B cell (primary cell): ENCODE data around the gene PTPN14. TPM values are rescaled to one million over a fixed set of nuclear protein-coding genes. Genes with fewer than 3 reads are reported as not detected.

Source experiments
- ATAC-seq: fragments of 200-7000 bp; cut with Tn5 transposase; one replicate; pipeline ENCODE4 v1.10.0; 2021; ENCODE audit warnings: low read depth, mild to moderate bottlenecking, moderate number of reproducible peaks, moderate library complexity
- CTCF ChIA-PET: fragments of 350-600 bp; sonication (Branson Sonifier 250); formaldehyde crosslinking; loops from one replicate; lab custom pipeline; 2021; ENCODE audit warnings: antibody characterized with exemption, inconsistent platforms; lab: Charles Lee
- POLR2A ChIA-PET: fragments of 350-600 bp; sonication (Branson Sonifier 250); formaldehyde crosslinking; loops from one replicate; lab custom pipeline; 2021; ENCODE audit warnings: antibody characterized with exemption; lab: Charles Lee
- DNase-seq: peaks from one replicate; pipeline ENCODE4 v3.0.0; 2013
- H2AFZ ChIP-seq: 2 replicates; pipeline ENCODE4 v1.6.1; 2012; ENCODE audit warnings: mild to moderate bottlenecking, low read depth, low read length; ENCODE audit not compliant: insufficient read depth, poor library complexity, severe bottlenecking
- H3K27ac ChIP-seq, 2 donors: 1 replicate in 1 of 2; 2 replicates in 1 of 2; pipeline ENCODE4 v1.5.1; 2012 to 2013; ENCODE audit warnings: low read length in 2 of 2, mild to moderate bottlenecking in 2 of 2, moderate library complexity in 1 of 2
- H3K27me3 ChIP-seq, 4 experiments: fragments of 200-600 bp in 1 of 4; sonication (generic) in 1 of 4; replicated peaks in 1 of 4; 1 replicate in 2 of 4; 2 replicates in 2 of 4; pipeline versions ENCODE4 v1.6.1 to v1.7.0; 2013 to 2016; ENCODE audit warnings: low read length in 3 of 4, mild to moderate bottlenecking in 2 of 4, mixed read lengths in 1 of 4, moderate library complexity in 1 of 4; ENCODE audit not compliant: insufficient read depth in 4 of 4, control insufficient read depth in 3 of 4; ENCODE audit errors: control extremely low read depth in 1 of 4
- H3K36me3 ChIP-seq, 2 experiments: replicated peaks in 1 of 2; 1 replicate in 1 of 2; 2 replicates in 1 of 2; pipeline versions ENCODE4 v1.6.1 to v1.7.1; 2013; ENCODE audit warnings: low read length in 1 of 2; ENCODE audit not compliant: insufficient read depth in 2 of 2, control insufficient read depth in 1 of 2; ENCODE audit errors: control extremely low read depth in 1 of 2, extremely low read depth in 1 of 2
- H3K4me1 ChIP-seq, 2 donors: fragments of 200-600 bp in 1 of 2; sonication (generic) in 1 of 2; 1 replicate in 1 of 2; 2 replicates in 1 of 2; pipeline versions ENCODE4 v1.5.1 to v1.6.1; 2013 to 2017; ENCODE audit warnings: low read length in 2 of 2; ENCODE audit not compliant: control insufficient read depth in 2 of 2, insufficient read depth in 2 of 2
- H3K4me2 ChIP-seq: replicated peaks from 2 replicates; pipeline ENCODE3; 2012; ENCODE audit warnings: mild to moderate bottlenecking, low read depth, low read length; ENCODE audit not compliant: poor library complexity, severe bottlenecking
- H3K4me3 ChIP-seq, 5 experiments: fragments of 200-600 bp in 1 of 5; sonication (generic) in 1 of 5; 1 replicate in 3 of 5; 2 replicates in 2 of 5; pipeline versions ENCODE4 v1.5.1 to v1.7.0; 2011 to 2016; ENCODE audit warnings: low read length in 4 of 5, mild to moderate bottlenecking in 4 of 5, low read depth in 2 of 5, control low read depth in 1 of 5, moderate library complexity in 1 of 5; ENCODE audit not compliant: insufficient read depth in 1 of 5; ENCODE audit errors: control extremely low read depth in 1 of 5, extremely low read depth in 1 of 5
- H3K79me2 ChIP-seq: fragments of 200-600 bp; sonication (generic); one replicate; pipeline ENCODE4 v1.6.0; 2016; ENCODE audit warnings: low read length; ENCODE audit not compliant: control insufficient read depth, insufficient read depth
- H3K9ac ChIP-seq: fragments of 200-600 bp; sonication (generic); 2 replicates; pipeline ENCODE4 v1.6.1; 2017; ENCODE audit warnings: mild to moderate bottlenecking, low read length, moderate library complexity
- H3K9me3 ChIP-seq, 3 donors: one replicate each; pipeline versions ENCODE4 v1.6.1 to v1.7.1; 2013; ENCODE audit warnings: low read length in 2 of 3; ENCODE audit not compliant: control insufficient read depth in 2 of 3, insufficient read depth in 1 of 3; ENCODE audit errors: control extremely low read depth in 1 of 3
- H4K20me1 ChIP-seq: 2 replicates; pipeline ENCODE4 v1.6.0; 2012; ENCODE audit warnings: mild to moderate bottlenecking, low read length; ENCODE audit not compliant: insufficient read depth, control insufficient read depth, poor library complexity, severe bottlenecking
- H3K27ac Mint-ChIP-seq: one replicate; pipeline ENCODE4 v1.8.0; 2021; ENCODE audit warnings: mixed read lengths
- H3K27me3 Mint-ChIP-seq: one replicate; pipeline ENCODE4 v1.8.0; 2021; ENCODE audit warnings: mixed read lengths
- H3K4me1 Mint-ChIP-seq: one replicate; pipeline ENCODE4 v1.8.0; 2021; ENCODE audit warnings: mixed read lengths
- H3K4me3 Mint-ChIP-seq: one replicate; pipeline ENCODE4 v1.8.0; 2021; ENCODE audit warnings: mixed read lengths
- H3K9me3 Mint-ChIP-seq: one replicate; pipeline ENCODE4 v1.8.0; 2022; ENCODE audit warnings: mixed read lengths; ENCODE audit not compliant: insufficient read depth
- CTCF ChIP-seq: fragments of 200-600 bp; IDR thresholded peaks from one replicate; pipeline ENCODE4 v1.8.0; 2022; ENCODE audit warnings: antibody characterized with exemption, mild to moderate bottlenecking
- EZH2 ChIP-seq: IDR thresholded peaks from 2 replicates; pipeline ENCODE4 v1.6.1; 2012; ENCODE audit warnings: borderline replicate concordance, low read depth, mild to moderate bottlenecking, moderate library complexity, low read length; ENCODE audit not compliant: insufficient read depth, poor library complexity, severe bottlenecking
- WGBS: methylation state at CpG from one replicate; pipeline ENCODE4 v1.1.5; 2013; ENCODE audit warnings: missing lambda C conversion rate; ENCODE audit not compliant: insufficient coverage; 5-methylcytosine and 5-hydroxymethylcytosine counted together
- intact Hi-C: fragments of 100-400 bp; cut with micrococcal nuclease; formaldehyde crosslinking; loops from one replicate; pipeline ENCODE4 v1.10.0; 2022
- polyA plus RNA-seq: library from polyadenylated mRNA; depleted of rRNA; stranded (reverse); fragments of >200 nt; gene quantifications from 2 replicates; pipeline ENCODE4 v1.2.3, GENCODE V29; 2012
- total RNA-seq, 2 donors: library from RNA; stranded (reverse); fragments of 120-200 nt in 1 of 2; gene quantifications; 1 replicate in 1 of 2; 2 replicates in 1 of 2; pipeline versions ENCODE4 v1.2.3 to v1.2.4, GENCODE V29; 2013 to 2022

PTPN14 gene
- total and polyA plus RNA-seq, 2 donors (not counting 1 experiment from before 2014, with no cell fraction given) = under 0.01 TPM; not detected in 1

- 58% methylated on average over 3 of the region's 24 CpGs for WGBS
- no peaks in the 10 kb centered on the region for H3K36me3 ChIP-seq
- intact Hi-C loops = no loop called here
- no peaks in the 10 kb centered on the region for H3K9me3 Mint-ChIP-seq
- ATAC-seq = no peak
- H3K4me1 ChIP-seq = peaks cover 0 to 5% of the 10 kb centered on the region in 2 donors
- no peak overlapping the region for H3K27ac Mint-ChIP-seq
- no peak for DNase-seq
- POLR2A ChIA-PET = no interaction called here
- no peaks in the 10 kb centered on the region for H3K79me2 ChIP-seq
- H3K4me2 ChIP-seq = no peak overlapping the region
- CTCF ChIA-PET = no interaction called here
- no peak for TF ChIP-seq EZH2
- no peak for TF ChIP-seq CTCF
- no peaks in the 10 kb centered on the region for H4K20me1 ChIP-seq
- no peaks in the 10 kb centered on the region for H3K9me3 ChIP-seq
- peaks cover 11% of the 10 kb centered on the region for H3K4me1 Mint-ChIP-seq
- no peak overlapping the region for H2AFZ ChIP-seq
- H3K27me3 ChIP-seq = peaks cover 0 to 22% (median 12%) of the 10 kb centered on the region in 4 experiments
- peaks cover 37% of the 10 kb centered on the region for H3K27me3 Mint-ChIP-seq
- H3K4me3 ChIP-seq = no peak overlapping the region
- H3K9ac ChIP-seq = no peak overlapping the region
- no peak overlapping the region for H3K27ac ChIP-seq
- no peak overlapping the region for H3K4me3 Mint-ChIP-seq
These were observed 1.2 kb downstream of the PTPN14 start for GRCh38 chr1:214550013-214550856.

- H3K27ac Mint-ChIP-seq = no peak overlapping the region
- Histone ChIP-seq H2AFZ (no peak overlapping the region), H4K20me1 (no peaks in the 10 kb centered on the region), H3K4me1 (peaks cover 0 to 5% of the 10 kb centered on the region in 2 donors), H3K36me3 (no peaks in the 10 kb centered on the region), H3K79me2 (no peaks in the 10 kb centered on the region), H3K4me2 (no peak overlapping the region), H3K27me3 (peaks cover 0 to 22% (median 12%) of the 10 kb centered on the region in 4 experiments), H3K9ac (no peak overlapping the region), H3K27ac (no peak overlapping the region), H3K9me3 (no peaks in the 10 kb centered on the region), H3K4me3 (no peak overlapping the region)
- peaks cover 11% of the 10 kb centered on the region for H3K4me1 Mint-ChIP-seq
- ATAC-seq = no peak
- H3K4me3 Mint-ChIP-seq = no peak overlapping the region
- peaks cover 37% of the 10 kb centered on the region for H3K27me3 Mint-ChIP-seq
- DNase-seq = no peak
- no peaks in the 10 kb centered on the region for H3K9me3 Mint-ChIP-seq
- ChIA-PET CTCF (no interaction called here), POLR2A (no interaction called here)
- 91% methylated on average over 3 of the region's 7 CpGs for WGBS
- no peak for TF ChIP-seq EZH2
- no peak for TF ChIP-seq CTCF
- intact Hi-C loops = no loop called here
These were observed 1.8 kb downstream of the PTPN14 start for GRCh38 chr1:214549604-214550003.
